Endodermal cell (in vitro differentiated cells): ENCODE measurements around the gene VPS4B. TPM values are rescaled to one million over a fixed set of nuclear protein-coding genes. Genes with fewer than 3 reads are reported as not detected.

Experiments
- DNase-seq: peaks from one replicate; pipeline ENCODE4 v3.0.0-alpha.2; 2017
- H3K27ac ChIP-seq: 2 replicates; pipeline ENCODE4 v1.5.1; 2013; ENCODE audit warnings: mild to moderate bottlenecking, low read depth, low read length, moderate library complexity
- H3K27me3 ChIP-seq: 2 replicates; pipeline ENCODE4 v1.6.1; 2013; ENCODE audit warnings: mild to moderate bottlenecking, low read length, moderate library complexity; ENCODE audit not compliant: insufficient read depth, control insufficient read depth, poor library complexity, severe bottlenecking
- H3K36me3 ChIP-seq: 2 replicates; pipeline ENCODE4 v1.7.0; 2013; ENCODE audit warnings: mild to moderate bottlenecking, low read length, moderate library complexity; ENCODE audit not compliant: control insufficient read depth, insufficient read depth
- H3K4me1 ChIP-seq: one replicate; pipeline ENCODE4 v1.7.0; 2013; ENCODE audit warnings: low read length; ENCODE audit not compliant: control insufficient read depth, insufficient read depth
- H3K4me3 ChIP-seq: 2 replicates; pipeline ENCODE4 v1.5.1; 2013; ENCODE audit warnings: mild to moderate bottlenecking, low read length, moderate library complexity
- H3K9ac ChIP-seq: 2 replicates; pipeline ENCODE4 v1.6.1; 2013; ENCODE audit warnings: mild to moderate bottlenecking, low read length, moderate library complexity; ENCODE audit not compliant: poor library complexity, severe bottlenecking; ENCODE audit errors: extremely low read depth
- H3K9me3 ChIP-seq: 2 replicates; pipeline ENCODE4 v1.6.1; 2013; ENCODE audit warnings: mild to moderate bottlenecking, low read length, moderate library complexity; ENCODE audit not compliant: control insufficient read depth
- H3K27ac Mint-ChIP-seq: 2 replicates; pipeline ENCODE4 v1.8.0; 2020; ENCODE audit warnings: mixed read lengths
- H3K27me3 Mint-ChIP-seq: 2 replicates; pipeline ENCODE4 v1.8.0; 2021; ENCODE audit warnings: mild to moderate bottlenecking, mixed read lengths; ENCODE audit not compliant: insufficient read depth
- H3K36me3 Mint-ChIP-seq: 2 replicates; pipeline ENCODE4 v1.8.0; 2020; ENCODE audit warnings: low read depth, mixed read lengths
- H3K4me1 Mint-ChIP-seq: 2 replicates; pipeline ENCODE4 v1.8.0; 2020; ENCODE audit warnings: mixed read lengths
- H3K4me3 Mint-ChIP-seq: 2 replicates; pipeline ENCODE4 v1.8.0; 2020; ENCODE audit warnings: mild to moderate bottlenecking, moderate library complexity, mixed read lengths
- H3K9me3 Mint-ChIP-seq: 2 replicates; pipeline ENCODE4 v1.8.0; 2020; ENCODE audit warnings: mild to moderate bottlenecking, mixed read lengths
- WGBS, 2 experiments: methylation state at CpG; one replicate each; pipeline versions ENCODE4 v1.1.5 to v1.1.7; 2013; ENCODE audit warnings: missing lambda C conversion rate in 2 of 2, mixed read lengths in 1 of 2; ENCODE audit not compliant: insufficient coverage in 1 of 2, insufficient read length in 1 of 2; 5-methylcytosine and 5-hydroxymethylcytosine counted together
- total RNA-seq, 2 donors: library from RNA; stranded (reverse); fragmentation: NEBNext Ultra II Directional in 1 of 2; extraction: Animal tissue kit (Norgen Biotek cat#: 25700) in 1 of 2; gene quantifications; 2 replicates in 1 of 2; 3 replicates in 1 of 2; pipeline ENCODE4 v1.2.1, GENCODE V29; 2021
- TF ChIP-seq, protein P1 (sequence below): fragments of 200-600 bp; sonication (generic); conservative IDR thresholded peaks from 2 replicates; pipeline ENCODE4 v1.5.0; 2021; ENCODE audit warnings: antibody characterized with exemption, mild to moderate bottlenecking

The VPS4B gene
- total RNA-seq, 2 donors from 2014 or later = 44.7 to 46.1 TPM

DNA sequence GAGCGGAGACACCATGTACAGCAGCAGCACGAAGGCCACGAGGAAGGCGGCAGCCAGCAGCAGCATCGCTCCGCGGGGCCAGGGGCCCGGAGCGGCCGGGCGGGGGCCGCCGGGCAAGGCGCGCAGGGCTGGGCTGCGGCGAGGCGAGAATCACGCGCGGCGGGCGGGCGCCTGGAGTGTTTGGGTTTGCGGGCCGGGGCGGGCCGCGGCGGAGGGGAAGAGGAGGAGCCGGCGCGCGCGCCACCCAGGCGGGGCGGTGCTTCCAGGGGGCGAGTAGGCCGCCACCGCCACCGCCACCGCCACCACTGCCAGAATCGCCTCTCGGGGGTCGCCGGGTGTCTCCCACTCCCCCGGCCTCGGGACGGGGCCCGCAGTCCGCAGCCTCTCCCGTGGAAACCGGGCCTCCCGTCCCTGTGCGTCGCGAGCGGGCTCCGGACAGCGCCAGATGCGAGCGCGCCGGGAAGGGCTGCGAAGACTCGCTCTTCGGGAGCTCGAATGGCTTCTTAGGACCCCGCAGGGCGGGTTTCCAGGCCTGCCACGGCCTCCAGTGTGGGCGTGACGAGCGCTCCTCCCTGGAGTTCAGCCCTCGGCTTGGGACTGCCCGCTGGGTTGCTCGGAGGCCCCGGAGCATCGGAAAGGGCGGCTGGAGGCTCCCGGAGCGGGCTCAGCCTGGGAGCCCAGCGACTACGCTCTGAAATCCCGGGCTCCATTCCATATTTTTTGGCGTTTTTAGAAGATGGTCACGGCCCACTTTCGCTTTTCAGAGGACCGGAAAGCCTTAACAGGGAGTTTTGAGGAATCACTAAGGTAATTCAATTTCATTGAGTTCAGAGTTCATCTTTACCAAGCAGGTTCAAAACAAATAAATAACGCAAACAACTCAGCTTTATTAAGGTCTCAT is 55.0 kb downstream of the VPS4B start, which contains the start of gene KDSR:
Gene KDSR, minus strand, starts transcription at position 154 of the 901 bp plus-strand sequence. Its CDS starts 88 bp downstream, at position 66.
- Mint-ChIP-seq H3K36me3 (peaks cover 10% of the 10 kb centered on the region), H3K4me1 (peaks cover 8% of the 10 kb centered on the region), H3K4me3 (peak within 1 kb of the TSS; percentile 77), H3K9me3 (peaks cover 17% of the 10 kb centered on the region), H3K27me3 (no peaks in the 10 kb centered on the region), H3K27ac (peak within 1 kb of the TSS; percentile 81)
- WGBS, 2 experiments = 0 to 1% methylated on average over 31 to 88 of the region's 90 CpGs
- TF ChIP-seq, protein P1, sequence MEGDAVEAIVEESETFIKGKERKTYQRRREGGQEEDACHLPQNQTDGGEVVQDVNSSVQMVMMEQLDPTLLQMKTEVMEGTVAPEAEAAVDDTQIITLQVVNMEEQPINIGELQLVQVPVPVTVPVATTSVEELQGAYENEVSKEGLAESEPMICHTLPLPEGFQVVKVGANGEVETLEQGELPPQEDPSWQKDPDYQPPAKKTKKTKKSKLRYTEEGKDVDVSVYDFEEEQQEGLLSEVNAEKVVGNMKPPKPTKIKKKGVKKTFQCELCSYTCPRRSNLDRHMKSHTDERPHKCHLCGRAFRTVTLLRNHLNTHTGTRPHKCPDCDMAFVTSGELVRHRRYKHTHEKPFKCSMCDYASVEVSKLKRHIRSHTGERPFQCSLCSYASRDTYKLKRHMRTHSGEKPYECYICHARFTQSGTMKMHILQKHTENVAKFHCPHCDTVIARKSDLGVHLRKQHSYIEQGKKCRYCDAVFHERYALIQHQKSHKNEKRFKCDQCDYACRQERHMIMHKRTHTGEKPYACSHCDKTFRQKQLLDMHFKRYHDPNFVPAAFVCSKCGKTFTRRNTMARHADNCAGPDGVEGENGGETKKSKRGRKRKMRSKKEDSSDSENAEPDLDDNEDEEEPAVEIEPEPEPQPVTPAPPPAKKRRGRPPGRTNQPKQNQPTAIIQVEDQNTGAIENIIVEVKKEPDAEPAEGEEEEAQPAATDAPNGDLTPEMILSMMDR = no peak
- peak within 1 kb of the TSS; percentile 64 for H3K9ac ChIP-seq
- H3K27me3 ChIP-seq = no peaks in the 10 kb centered on the region
- peaks cover 3% of the 10 kb centered on the region for H3K4me1 ChIP-seq
- DNase-seq = peak; percentile 97
- peak within 1 kb of the TSS; percentile 94 for H3K4me3 ChIP-seq
- peaks cover 5% of the 10 kb centered on the region for H3K36me3 ChIP-seq
- H3K9me3 ChIP-seq = peaks cover 15% of the 10 kb centered on the region
- H3K27ac ChIP-seq = peak within 1 kb of the TSS; percentile 80

DNA sequence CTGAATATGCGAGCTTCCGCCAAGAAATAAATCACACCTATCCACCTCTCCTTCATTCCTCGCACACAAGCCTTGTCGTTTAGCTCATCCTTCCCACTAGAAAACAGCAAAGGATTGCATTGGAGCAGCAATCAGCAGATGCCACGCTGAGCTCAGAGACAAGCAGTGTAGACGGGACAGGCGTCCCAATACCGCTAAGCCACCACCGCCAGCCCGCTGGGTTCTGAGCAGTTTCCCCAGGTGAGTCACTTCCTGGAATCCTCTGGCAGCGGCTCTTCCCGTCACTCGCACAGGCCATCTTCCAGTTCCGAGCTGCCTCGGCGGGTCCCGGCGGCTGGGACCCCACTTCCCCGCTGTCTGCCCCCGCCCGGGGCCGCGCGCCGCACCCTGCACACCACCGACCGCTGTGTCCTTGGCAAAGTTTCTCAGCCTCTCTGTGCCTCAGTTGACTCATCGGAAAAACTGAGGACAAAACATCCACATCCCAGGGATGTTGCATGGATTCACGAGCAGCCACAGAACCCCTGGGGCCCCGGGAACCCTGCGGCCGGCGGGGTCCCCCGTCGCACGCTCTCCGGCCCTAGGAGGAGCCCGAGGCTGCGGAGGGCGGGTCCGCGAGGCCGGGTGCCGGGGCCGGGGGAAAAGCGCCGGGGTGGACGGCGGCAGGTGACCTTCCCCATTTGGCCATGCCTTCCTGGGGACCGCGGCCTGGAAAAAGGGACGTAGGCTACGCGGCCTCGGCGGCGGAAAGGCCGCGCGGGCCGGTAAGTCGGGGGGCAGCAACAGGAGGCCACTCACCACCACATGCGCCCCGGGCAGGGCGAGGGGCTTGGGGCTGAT is 55.8 kb downstream of the VPS4B start:
- H3K4me1 ChIP-seq = peaks cover 3% of the 10 kb centered on the region
- no peaks in the 10 kb centered on the region for H3K27me3 ChIP-seq
- peak overlapping the region; percentile 64 for H3K9ac ChIP-seq
- Mint-ChIP-seq H3K9me3 (peaks cover 17% of the 10 kb centered on the region), H3K4me3 (peak overlapping the region; percentile 77), H3K27me3 (no peaks in the 10 kb centered on the region), H3K4me1 (peaks cover 8% of the 10 kb centered on the region), H3K36me3 (peaks cover 15% of the 10 kb centered on the region), H3K27ac (peak overlapping the region; percentile 81)
- DNase-seq = peak; percentile 91
- H3K4me3 ChIP-seq = peak overlapping the region; percentile 94
- H3K9me3 ChIP-seq = peaks cover 15% of the 10 kb centered on the region
- no peak overlapping the region for H3K27ac ChIP-seq
- H3K36me3 ChIP-seq = peaks cover 11% of the 10 kb centered on the region
- TF ChIP-seq, protein P1 = no peak
- 0 to 1% methylated on average over 13 to 65 of the region's 65 CpGs for WGBS, 2 experiments

DNA sequence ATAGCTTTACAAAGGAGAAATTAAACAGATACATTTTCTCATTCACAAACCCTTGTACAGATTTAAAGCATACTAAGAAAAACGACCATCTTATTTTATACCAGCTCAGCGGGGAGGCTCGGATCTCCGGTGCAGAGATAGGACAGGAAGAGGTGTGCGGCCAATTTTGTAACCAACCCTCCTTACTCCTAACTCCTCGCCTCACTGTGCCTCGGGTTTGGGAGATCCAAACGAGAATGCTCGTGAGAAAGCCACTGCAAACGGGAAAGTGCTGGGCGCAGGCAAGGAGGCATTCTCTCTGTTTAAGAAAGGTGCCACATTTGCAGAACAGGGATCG is 56.4 kb downstream of the VPS4B start:
- Mint-ChIP-seq H3K36me3 (peaks cover 18% of the 10 kb centered on the region), H3K9me3 (peaks cover 17% of the 10 kb centered on the region), H3K4me1 (peaks cover 8% of the 10 kb centered on the region), H3K27me3 (no peaks in the 10 kb centered on the region), H3K4me3 (peak overlapping the region; percentile 77), H3K27ac (peak overlapping the region; percentile 79)
- Histone ChIP-seq H3K9ac (peak overlapping the region; percentile 64), H3K27me3 (no peaks in the 10 kb centered on the region), H3K27ac (no peak overlapping the region), H3K4me1 (peaks cover 3% of the 10 kb centered on the region), H3K36me3 (peaks cover 11% of the 10 kb centered on the region), H3K9me3 (peaks cover 15% of the 10 kb centered on the region), H3K4me3 (peak overlapping the region; percentile 94)
- DNase-seq = no peak
- 0 to 3% methylated on average over 6 to 12 of the region's 12 CpGs for WGBS, 2 experiments
- TF ChIP-seq, protein P1 = no peak
